DND-41 (cell line): ENCODE measurements around the gene FXYD4.

Experiments used
- ATAC-seq: fragments of 200-7000 bp; cut with Tn5 transposase; 3 replicates; pipeline ENCODE4 v1.9.1; 2021; ENCODE audit warnings: low read depth; ENCODE audit not compliant: insufficient read depth
- DNase-seq: peaks from one replicate; pipeline ENCODE4 v3.0.0-alpha.2; 2020
- H2AFZ ChIP-seq: 2 replicates; pipeline ENCODE4 v1.6.0; 2012; ENCODE audit warnings: low read depth, low read length
- H3K27ac ChIP-seq: 2 replicates; pipeline ENCODE4 v1.5.1; 2012; ENCODE audit warnings: low read length, inconsistent platforms
- H3K27me3 ChIP-seq: fragments of 200-600 bp; sonication (generic); 2 replicates; pipeline ENCODE4 v1.6.0; 2012; ENCODE audit warnings: low read length, mild to moderate bottlenecking, inconsistent platforms; ENCODE audit not compliant: insufficient read depth, poor library complexity
- H3K36me3 ChIP-seq: 2 replicates; pipeline ENCODE4 v1.5.1; 2012; ENCODE audit warnings: low read length, inconsistent platforms; ENCODE audit not compliant: insufficient read depth
- H3K4me1 ChIP-seq: 2 replicates; pipeline ENCODE4 v1.5.1; 2012; ENCODE audit warnings: mild to moderate bottlenecking, low read length; ENCODE audit not compliant: insufficient read depth
- H3K4me2 ChIP-seq: 2 replicates; pipeline ENCODE4 v1.6.0; 2012; ENCODE audit warnings: mild to moderate bottlenecking, moderate library complexity, low read length, inconsistent platforms; ENCODE audit not compliant: insufficient read depth
- H3K4me3 ChIP-seq, 2 experiments: fragments of 200-600 bp in 1 of 2; shearing (Covaris generic) in 1 of 2; 2 replicates each; pipeline ENCODE4 v1.5.1; 2012 to 2016; ENCODE audit warnings: inconsistent platforms in 2 of 2, low read length in 2 of 2, mild to moderate bottlenecking in 2 of 2, low read depth in 1 of 2, moderate library complexity in 1 of 2
- H3K79me2 ChIP-seq: 2 replicates; pipeline ENCODE4 v1.6.0; 2012; ENCODE audit warnings: low read length, inconsistent platforms; ENCODE audit not compliant: insufficient read depth
- H3K9ac ChIP-seq: 2 replicates; pipeline ENCODE4 v1.6.0; 2012; ENCODE audit warnings: low read depth, mild to moderate bottlenecking, inconsistent platforms, low read length, moderate library complexity
- H3K9me3 ChIP-seq: 2 replicates; pipeline ENCODE4 v1.5.1; 2012; ENCODE audit warnings: low read length, moderate library complexity, mild to moderate bottlenecking, inconsistent platforms; ENCODE audit not compliant: insufficient read depth, severe bottlenecking
- H4K20me1 ChIP-seq: 2 replicates; pipeline ENCODE4 v1.6.0; 2012; ENCODE audit warnings: low read length; ENCODE audit not compliant: insufficient read depth
- CTCF ChIP-seq: IDR thresholded peaks from 2 replicates; pipeline ENCODE4 v1.5.1; 2012; ENCODE audit warnings: borderline replicate concordance, low read length, moderate library complexity, mild to moderate bottlenecking; ENCODE audit not compliant: poor library complexity, severe bottlenecking; ENCODE audit errors: extremely low read depth
- EZH2 ChIP-seq: IDR thresholded peaks from 3 replicates; pipeline ENCODE4 v1.6.1; 2012; ENCODE audit warnings: borderline replicate concordance, low read depth, mild to moderate bottlenecking, moderate library complexity, low read length, inconsistent platforms; ENCODE audit not compliant: severe bottlenecking

The FXYD4 gene

GRCh38 chr10:43353495-43354329, 17.7 kb upstream of the FXYD4 start:
- Histone ChIP-seq H4K20me1 (no peaks in the 10 kb centered on the region), H3K4me1 (no peaks in the 10 kb centered on the region), H3K27me3 (peaks cover 7% of the 10 kb centered on the region), H3K9me3 (no peaks in the 10 kb centered on the region), H3K4me3 (no peak overlapping the region), H2AFZ (no peak overlapping the region), H3K27ac (no peak overlapping the region), H3K4me2 (no peak overlapping the region), H3K9ac (no peak overlapping the region), H3K36me3 (no peaks in the 10 kb centered on the region), H3K79me2 (no peaks in the 10 kb centered on the region)
- DNase-seq (no peak), ATAC-seq (no peak)
- TF ChIP-seq CTCF = no peak
- TF ChIP-seq EZH2 = no peak

DNA sequence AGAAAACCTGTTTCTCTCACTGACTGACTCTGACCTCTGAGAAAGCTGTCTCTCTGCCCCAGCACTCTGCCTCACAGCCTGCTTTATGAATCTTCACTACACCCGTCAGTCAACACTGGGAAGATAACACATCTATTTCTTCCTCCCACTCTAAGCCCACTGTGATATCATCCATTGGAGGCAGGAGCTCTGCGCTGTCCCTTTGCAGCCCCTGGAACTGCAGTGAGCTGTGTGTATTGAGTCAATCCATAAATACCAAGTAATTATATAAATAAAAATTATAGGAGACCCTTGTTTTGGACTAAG, 17.2 kb upstream of the FXYD4 start:
- Histone ChIP-seq H2AFZ (no peak overlapping the region), H3K9ac (no peak overlapping the region), H4K20me1 (no peaks in the 10 kb centered on the region), H3K27ac (no peak overlapping the region), H3K4me2 (no peak overlapping the region), H3K79me2 (no peaks in the 10 kb centered on the region), H3K9me3 (no peaks in the 10 kb centered on the region), H3K36me3 (no peaks in the 10 kb centered on the region), H3K4me3 (no peak overlapping the region), H3K4me1 (no peaks in the 10 kb centered on the region), H3K27me3 (peaks cover 7% of the 10 kb centered on the region)
- TF ChIP-seq EZH2 = no peak
- ATAC-seq (no peak), DNase-seq (no peak)

- H3K4me2 ChIP-seq = no peak overlapping the region
- H3K27me3 ChIP-seq = peaks cover 7% of the 10 kb centered on the region
- no peaks in the 10 kb centered on the region for H3K36me3 ChIP-seq
- H4K20me1 ChIP-seq = no peaks in the 10 kb centered on the region
- H3K4me3 ChIP-seq = no peak overlapping the region
- TF ChIP-seq CTCF (no peak), EZH2 (no peak)
- H3K79me2 ChIP-seq = no peaks in the 10 kb centered on the region
- ATAC-seq (no peak), DNase-seq (no peak)
- no peaks in the 10 kb centered on the region for H3K4me1 ChIP-seq
- no peak overlapping the region for H2AFZ ChIP-seq
- no peak overlapping the region for H3K27ac ChIP-seq
- no peaks in the 10 kb centered on the region for H3K9me3 ChIP-seq
- no peak overlapping the region for H3K9ac ChIP-seq
These were observed 16.5 kb upstream of the FXYD4 start for GRCh38 chr10:43354879-43355380.

GRCh38 chr10:43355749-43356371, 15.6 kb upstream of the FXYD4 start:
- H3K9me3 ChIP-seq = no peaks in the 10 kb centered on the region
- no peak overlapping the region for H3K4me2 ChIP-seq
- no peak overlapping the region for H2AFZ ChIP-seq
- no peak for DNase-seq
- no peak overlapping the region for H3K4me3 ChIP-seq
- H4K20me1 ChIP-seq = no peaks in the 10 kb centered on the region
- no peak overlapping the region for H3K9ac ChIP-seq
- no peak overlapping the region for H3K27ac ChIP-seq
- H3K36me3 ChIP-seq = no peaks in the 10 kb centered on the region
- ATAC-seq = no peak
- peaks cover 7% of the 10 kb centered on the region for H3K27me3 ChIP-seq
- H3K4me1 ChIP-seq = no peaks in the 10 kb centered on the region
- H3K79me2 ChIP-seq = no peaks in the 10 kb centered on the region
- no peak for TF ChIP-seq CTCF
- TF ChIP-seq EZH2 = no peak
